Lower lobe of right lung (tissue), 2 donors: ENCODE measurements around the gene DNAJC30. TPM values are rescaled to one million over a fixed set of nuclear protein-coding genes. Genes with fewer than 3 reads are reported as not detected.
"Not testable (repeated sequence)": the region's sequence is repeated elsewhere in the genome, so short reads cannot be mapped to it uniquely, and the experiment has no call there.

ENCODE experiments used
- ATAC-seq, 2 donors: fragments of 200-7000 bp; cut with Tn5 transposase; one replicate each; pipeline ENCODE4 v1.9.1; 2020 to 2022; ENCODE audit warnings: mild to moderate bottlenecking in 2 of 2, moderate library complexity in 2 of 2
- DNase-seq: peaks from one replicate; pipeline ENCODE4 v3.0.0-alpha.2; 2020
- H3K27ac ChIP-seq: fragments of 200-600 bp; one replicate; pipeline ENCODE4 v1.8.0; 2022
- H3K27me3 ChIP-seq: fragments of 200-600 bp; one replicate; pipeline ENCODE4 v1.8.0; 2022; ENCODE audit warnings: low read depth
- H3K36me3 ChIP-seq: fragments of 200-600 bp; one replicate; pipeline ENCODE4 v1.8.0; 2022; ENCODE audit warnings: mild to moderate bottlenecking
- H3K4me1 ChIP-seq: fragments of 200-600 bp; one replicate; pipeline ENCODE4 v1.8.0; 2022
- H3K4me3 ChIP-seq: fragments of 200-600 bp; one replicate; pipeline ENCODE4 v1.8.0; 2022; ENCODE audit warnings: mild to moderate bottlenecking
- H3K9me3 ChIP-seq: fragments of 200-600 bp; one replicate; pipeline ENCODE4 v1.8.0; 2022
- intact Hi-C: fragments of 100-400 bp; cut with DNase I; formaldehyde crosslinking; loops from one replicate; pipeline ENCODE4 v1.11.0; 2022
- total RNA-seq: library from RNA; stranded (reverse); fragmentation: NEBNext Ultra II Directional; extraction: Animal tissue kit (Norgen Biotek cat#: 25700); gene quantifications from one replicate; pipeline ENCODE4 v1.2.1, GENCODE V29; 2021
- TF ChIP-seq, protein P1 (sequence below): fragments of 200-600 bp; IDR thresholded peaks from one replicate; pipeline ENCODE4 v1.8.0; 2022; ENCODE audit warnings: antibody characterized with exemption, mild to moderate bottlenecking
- donor health status: DM: no; HTN: yes; CAD: no; lungs with severe emphysema.

The DNAJC30 gene
- total RNA-seq, 1 donor from 2014 or later: 10.5 TPM

DNA sequence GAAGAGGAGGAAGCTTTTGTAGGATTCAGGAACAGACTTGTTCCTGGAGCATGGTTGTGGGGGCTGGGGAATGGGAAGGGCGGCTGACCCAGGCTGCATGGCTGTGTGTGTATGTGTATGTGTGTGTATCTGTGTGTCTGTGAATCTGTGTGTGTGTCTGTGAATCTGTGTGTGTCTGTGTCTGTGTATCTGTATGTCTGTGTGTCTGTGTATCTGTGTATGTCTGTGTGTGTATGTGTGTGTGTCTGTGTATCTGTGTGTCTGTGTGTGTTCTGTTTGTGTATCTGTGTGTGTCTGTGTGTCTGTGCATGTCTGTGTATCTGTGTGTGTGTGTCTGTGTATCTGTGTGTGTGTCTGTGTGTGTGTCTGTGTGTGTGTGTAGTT, 42.8 kb upstream of the DNAJC30 start:
- intact Hi-C loops: loop anchor here (10.0 kb wide), 1 partner anchor 121 kb away; no protein-coding TSS in a partner anchor

GRCh38 chr7:73723813-73724212, 40.6 kb upstream of the DNAJC30 start:
- no peak overlapping the region for H3K27ac ChIP-seq
- no peak overlapping the region for H3K4me3 ChIP-seq
- TF ChIP-seq, protein P1, sequence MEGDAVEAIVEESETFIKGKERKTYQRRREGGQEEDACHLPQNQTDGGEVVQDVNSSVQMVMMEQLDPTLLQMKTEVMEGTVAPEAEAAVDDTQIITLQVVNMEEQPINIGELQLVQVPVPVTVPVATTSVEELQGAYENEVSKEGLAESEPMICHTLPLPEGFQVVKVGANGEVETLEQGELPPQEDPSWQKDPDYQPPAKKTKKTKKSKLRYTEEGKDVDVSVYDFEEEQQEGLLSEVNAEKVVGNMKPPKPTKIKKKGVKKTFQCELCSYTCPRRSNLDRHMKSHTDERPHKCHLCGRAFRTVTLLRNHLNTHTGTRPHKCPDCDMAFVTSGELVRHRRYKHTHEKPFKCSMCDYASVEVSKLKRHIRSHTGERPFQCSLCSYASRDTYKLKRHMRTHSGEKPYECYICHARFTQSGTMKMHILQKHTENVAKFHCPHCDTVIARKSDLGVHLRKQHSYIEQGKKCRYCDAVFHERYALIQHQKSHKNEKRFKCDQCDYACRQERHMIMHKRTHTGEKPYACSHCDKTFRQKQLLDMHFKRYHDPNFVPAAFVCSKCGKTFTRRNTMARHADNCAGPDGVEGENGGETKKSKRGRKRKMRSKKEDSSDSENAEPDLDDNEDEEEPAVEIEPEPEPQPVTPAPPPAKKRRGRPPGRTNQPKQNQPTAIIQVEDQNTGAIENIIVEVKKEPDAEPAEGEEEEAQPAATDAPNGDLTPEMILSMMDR: no peak
- ATAC-seq (no peak), DNase-seq (no peak)
- H3K27me3 ChIP-seq: peaks cover 9% of the 10 kb centered on the region
- H3K9me3 ChIP-seq: no peaks in the 10 kb centered on the region
- intact Hi-C loops: loop anchor here (10.0 kb wide), 1 partner anchor 119 kb away; no protein-coding TSS in a partner anchor
- H3K4me1 ChIP-seq: peaks cover 4% of the 10 kb centered on the region
- H3K36me3 ChIP-seq: no peaks in the 10 kb centered on the region

More for the DNA sequence above, 42.8 kb upstream of the DNAJC30 start:
- H3K4me3 ChIP-seq: no peak overlapping the region
- peaks cover 9% of the 10 kb centered on the region for H3K27me3 ChIP-seq
- H3K9me3 ChIP-seq: no peaks in the 10 kb centered on the region
- no peaks in the 10 kb centered on the region for H3K4me1 ChIP-seq
- DNase-seq (no peak), ATAC-seq (peak; percentile 20 to 30)
- no peaks in the 10 kb centered on the region for H3K36me3 ChIP-seq
- TF ChIP-seq, protein P1: no peak
- no peak overlapping the region for H3K27ac ChIP-seq

GRCh38 chr7:73722785-73723184, 39.5 kb upstream of the DNAJC30 start:
- no peak for ATAC-seq
- TF ChIP-seq, protein P1: no peak
- no peak overlapping the region for H3K27ac ChIP-seq
- no peaks in the 10 kb centered on the region for H3K36me3 ChIP-seq
- peaks cover 15% of the 10 kb centered on the region for H3K4me1 ChIP-seq
- H3K4me3 ChIP-seq: no peak overlapping the region
- intact Hi-C loops: loop anchor here (10.0 kb wide), 1 partner anchor 118 kb away; no protein-coding TSS in a partner anchor
- peaks cover 9% of the 10 kb centered on the region for H3K27me3 ChIP-seq
- no peak for DNase-seq
- H3K9me3 ChIP-seq: no peaks in the 10 kb centered on the region

- not testable (repeated sequence) for H3K27me3 ChIP-seq, H3K9me3 ChIP-seq, DNase-seq, H3K4me3 ChIP-seq, H3K36me3 ChIP-seq, ATAC-seq, H3K27ac ChIP-seq
- H3K4me1 ChIP-seq: peaks cover 21% of the 10 kb centered on the region
- intact Hi-C loops: loop anchor here (10.0 kb wide), 1 partner anchor 117 kb away; no protein-coding TSS in a partner anchor
Measured at GRCh38 chr7:73722182-73722581, 38.9 kb upstream of the DNAJC30 start.

GRCh38 chr7:73721377-73721817, 38.1 kb upstream of the DNAJC30 start:
- intact Hi-C loops: loop anchor here (10.0 kb wide), 1 partner anchor 117 kb away; no protein-coding TSS in a partner anchor

DNA sequence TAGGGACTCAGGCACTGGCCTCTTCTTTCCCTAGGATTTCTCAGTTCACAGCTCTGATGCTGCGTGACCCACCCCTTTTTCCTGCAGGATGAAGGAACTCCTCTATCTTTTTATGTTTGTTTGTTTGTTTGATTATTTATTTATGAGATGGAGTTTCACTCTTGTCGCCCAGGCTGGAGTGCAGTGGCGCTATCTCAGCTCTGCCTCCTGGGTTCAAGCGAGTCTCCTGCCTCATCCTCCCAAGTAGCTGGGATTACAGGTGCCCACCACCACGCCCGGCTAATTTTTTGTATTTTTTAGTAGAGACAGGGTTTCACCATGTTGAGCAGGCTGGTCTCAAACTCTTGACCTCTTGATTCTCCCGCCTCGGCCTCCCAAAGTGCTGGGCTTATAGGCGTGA, 37.2 kb upstream of the DNAJC30 start:
- H3K9me3 ChIP-seq, H3K27me3 ChIP-seq, ATAC-seq, H3K36me3 ChIP-seq, H3K4me3 ChIP-seq, DNase-seq, H3K27ac ChIP-seq: not testable (repeated sequence)
- H3K4me1 ChIP-seq: peaks cover 23% of the 10 kb centered on the region
- intact Hi-C loops: loop anchor here (10.0 kb wide), 1 partner anchor 116 kb away; no protein-coding TSS in a partner anchor

More at GRCh38 chr7:73721377-73721817, 38.1 kb upstream of the DNAJC30 start:
- DNase-seq (no peak), ATAC-seq (no peak)
- H3K36me3 ChIP-seq: no peaks in the 10 kb centered on the region
- H3K27ac ChIP-seq: no peak overlapping the region
- no peak overlapping the region for H3K4me3 ChIP-seq
- TF ChIP-seq, protein P1: no peak
- peaks cover 23% of the 10 kb centered on the region for H3K4me1 ChIP-seq
- no peaks in the 10 kb centered on the region for H3K9me3 ChIP-seq
- H3K27me3 ChIP-seq: peaks cover under 1% of the 10 kb centered on the region
